Brain pericyte (primary cell): Measurements from ENCODE around the gene INTS15.
A peak's percentile ranks its signal among the peaks of the same experiment; 100 is the strongest.
"Not testable (repeated sequence)": the region's sequence is repeated elsewhere in the genome, so short reads cannot be mapped to it uniquely, and the experiment has no call there.

Source experiments
- DNase-seq: peaks from one replicate; pipeline ENCODE4 v3.0.0-alpha.2; 2012; ENCODE audit warnings: low read depth, low spot score

The INTS15 gene

DNA sequence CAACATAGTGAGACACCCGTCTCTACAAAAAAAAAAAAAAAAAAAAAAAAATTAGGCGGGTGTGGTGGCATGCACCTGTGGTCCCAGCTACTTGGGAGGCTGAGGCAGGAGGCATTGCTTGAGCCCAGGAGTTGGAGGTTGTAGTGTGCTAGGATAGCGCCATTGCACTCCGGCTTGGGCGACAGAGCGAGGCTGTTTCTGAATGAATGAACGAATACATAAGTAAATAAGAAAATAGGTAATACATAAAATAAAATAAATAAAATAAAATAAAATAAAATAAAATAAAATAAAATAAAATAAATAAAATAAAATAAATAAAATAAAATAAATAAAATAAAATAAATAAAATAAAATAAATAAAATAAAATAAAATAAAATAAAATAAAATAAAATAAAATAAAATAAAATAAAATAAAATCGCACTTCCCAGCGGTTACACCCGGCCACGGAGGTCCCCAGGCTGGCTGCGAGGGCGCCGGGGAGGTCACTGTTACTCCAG is 12.9 kb upstream of the INTS15 start:
- DNase-seq: not testable (repeated sequence)

GRCh38 chr7:6577369-6578113 is 12.3 kb upstream of the INTS15 start, which contains the start of gene ZDHHC4:
ZDHHC4 (plus strand) TSS chr7:6577454; CDS start chr7:6580562, 3,108 bp downstream.
- DNase-seq: peak; percentile 47

DNA sequence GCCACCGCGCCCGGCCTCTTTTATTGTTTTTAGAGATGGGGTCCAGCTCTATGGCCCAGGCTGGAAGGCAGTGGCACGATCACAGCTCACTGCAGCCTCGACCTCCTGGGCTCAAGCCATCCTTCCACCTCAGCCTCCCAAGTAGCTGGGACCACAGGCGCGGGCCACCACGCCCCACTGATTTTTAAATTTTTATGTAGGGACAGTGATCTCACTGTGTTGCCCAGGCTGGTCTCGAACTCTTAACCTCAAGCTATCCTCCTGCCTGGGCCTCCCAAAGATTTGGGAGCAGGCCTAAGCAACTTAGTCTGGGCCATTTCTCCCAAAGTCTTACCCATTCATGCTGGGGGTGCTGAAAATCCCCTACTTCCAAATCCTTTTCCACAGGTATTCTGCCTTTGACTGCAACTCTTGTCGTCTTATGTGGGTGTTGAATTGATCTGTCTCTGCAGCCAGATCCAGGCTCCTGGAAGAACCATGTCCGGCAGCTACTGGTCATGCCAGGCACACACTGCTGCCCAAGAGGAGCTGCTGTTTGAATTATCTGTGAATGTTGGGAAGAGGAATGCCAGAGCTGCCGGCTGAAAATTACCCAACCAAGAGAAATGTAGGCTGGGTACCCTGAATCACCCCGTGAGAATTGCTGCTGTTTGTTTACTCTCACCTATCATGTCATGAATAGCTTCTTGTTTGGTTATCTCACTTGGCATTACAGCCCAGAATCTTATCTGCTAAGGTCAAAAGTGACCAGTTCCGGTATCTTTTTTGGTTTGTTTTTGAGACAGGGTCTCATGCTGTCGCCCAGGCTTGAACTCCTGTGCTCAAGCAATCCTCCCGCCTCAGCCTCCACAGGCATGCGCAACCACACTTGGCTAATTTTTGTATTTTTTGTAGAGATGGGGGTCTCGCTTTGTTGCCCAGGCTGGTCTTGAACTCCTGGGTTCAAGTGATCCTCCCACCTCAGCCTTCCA is 11.4 kb upstream of the INTS15 start:
- no peak for DNase-seq

DNA sequence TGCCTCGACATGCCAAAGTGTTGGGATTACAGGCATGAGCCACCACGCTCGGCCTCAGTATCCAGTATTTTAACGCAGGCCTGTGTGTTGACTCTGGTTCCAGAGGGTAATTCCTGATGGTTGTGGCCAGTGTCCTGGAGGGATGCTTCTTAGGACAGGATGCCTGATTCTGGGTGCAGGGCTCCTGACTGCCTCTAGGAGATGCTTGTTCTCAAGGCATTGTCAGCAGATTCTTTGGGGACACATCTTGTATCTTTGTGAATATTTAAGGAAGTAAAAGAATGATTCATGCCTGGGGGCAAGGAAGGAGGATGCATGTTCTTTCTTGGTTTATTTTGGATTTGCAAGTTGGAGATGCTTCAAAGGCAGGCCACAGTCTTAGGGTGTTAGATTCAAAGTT is 10.4 kb upstream of the INTS15 start:
- DNase-seq: no peak

- DNase-seq: not testable (repeated sequence)
These were observed 3.9 kb upstream of the INTS15 start for GRCh38 chr7:6585746-6586432.

DNA sequence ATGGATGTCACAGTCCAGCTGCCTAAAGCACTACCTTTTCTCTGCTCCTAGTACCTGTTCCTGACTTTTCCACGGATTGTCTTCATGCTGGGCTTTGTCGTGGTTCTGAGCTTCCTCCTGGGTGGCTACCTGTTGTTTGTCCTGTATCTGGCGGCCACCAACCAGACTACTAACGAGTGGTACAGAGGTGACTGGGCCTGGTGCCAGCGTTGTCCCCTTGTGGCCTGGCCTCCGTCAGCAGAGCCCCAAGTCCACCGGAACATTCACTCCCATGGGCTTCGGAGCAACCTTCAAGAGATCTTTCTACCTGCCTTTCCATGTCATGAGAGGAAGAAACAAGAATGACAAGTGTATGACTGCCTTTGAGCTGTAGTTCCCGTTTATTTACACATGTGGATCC is 1.3 kb upstream of the INTS15 start:
- no peak for DNase-seq

DNA sequence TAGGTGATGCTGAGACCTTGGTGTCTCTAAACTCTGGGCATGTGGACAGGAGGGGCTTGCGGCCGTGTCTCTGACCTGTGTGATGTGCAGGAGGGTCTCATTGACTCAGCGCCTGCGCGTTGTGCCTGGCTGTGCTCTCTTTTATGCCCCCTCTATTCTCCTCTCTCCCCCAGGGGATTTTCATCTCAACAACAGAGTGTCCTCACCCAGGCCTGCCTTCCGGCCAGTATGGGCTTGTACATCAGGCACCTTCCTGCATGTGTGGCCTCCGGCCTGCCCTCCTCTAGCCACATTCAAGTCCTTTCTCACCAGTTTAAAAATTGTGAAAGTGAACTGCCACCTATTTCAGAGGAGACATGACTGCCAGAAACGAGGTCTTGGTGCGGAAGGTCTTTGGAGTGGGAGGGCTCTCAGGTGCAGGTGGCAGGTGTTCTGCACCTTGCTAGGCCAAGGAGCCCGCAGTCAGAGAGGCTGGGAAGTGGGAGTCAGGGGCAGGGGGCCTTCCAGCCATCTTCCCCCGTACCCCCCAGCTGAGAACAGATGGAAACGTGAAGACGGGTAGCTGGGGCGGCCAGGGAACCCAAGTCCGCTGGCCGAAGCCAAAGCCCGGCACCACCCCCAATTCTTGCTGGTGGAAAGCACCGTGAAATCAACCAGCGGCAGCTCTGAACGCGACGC is 531 bp upstream of the INTS15 start:
- no peak for DNase-seq

GRCh38 chr7:6590645-6591110 is 857 bp downstream of the INTS15 start:
- no peak for DNase-seq

DNA sequence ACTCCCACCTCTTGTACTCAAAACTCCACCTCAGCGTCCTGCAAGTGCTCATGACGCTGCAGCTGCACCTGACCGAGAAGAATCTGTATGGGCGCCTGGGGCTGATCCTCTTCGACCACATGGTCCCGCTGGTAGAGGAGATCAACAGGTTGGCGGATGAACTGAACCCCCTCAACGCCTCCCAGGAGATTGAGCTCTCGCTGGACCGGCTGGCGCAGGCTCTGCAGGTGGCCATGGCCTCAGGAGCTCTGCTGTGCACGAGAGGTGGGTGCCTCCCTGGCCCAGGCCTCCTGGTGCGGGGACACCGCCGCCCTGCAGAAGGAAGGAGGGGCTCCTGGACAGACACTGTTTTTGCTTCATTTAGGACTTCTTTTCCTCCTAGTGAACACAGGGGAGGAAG is 10.3 kb downstream of the INTS15 start:
- DNase-seq: no peak

DNA sequence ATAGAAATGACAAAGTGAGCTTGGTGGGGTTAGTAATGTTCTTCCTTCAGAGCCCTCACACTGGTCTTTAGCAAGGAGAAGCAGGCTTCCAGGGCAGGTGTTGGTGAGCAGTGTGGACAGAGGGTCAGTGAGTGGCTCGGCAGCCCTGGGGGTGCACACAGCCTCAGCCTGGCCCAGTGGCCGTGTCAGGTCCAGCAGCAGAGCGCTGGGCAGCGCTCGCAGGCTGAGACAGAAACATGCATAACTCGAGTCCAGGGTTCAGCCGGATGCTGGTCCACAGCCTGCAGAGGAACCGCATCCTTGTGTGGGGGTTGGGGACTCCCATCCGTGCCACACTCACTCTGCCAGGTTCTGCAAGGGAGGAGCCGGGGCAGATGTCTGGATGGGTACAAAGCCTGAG is 14.6 kb downstream of the INTS15 start:
- DNase-seq: no peak

DNA sequence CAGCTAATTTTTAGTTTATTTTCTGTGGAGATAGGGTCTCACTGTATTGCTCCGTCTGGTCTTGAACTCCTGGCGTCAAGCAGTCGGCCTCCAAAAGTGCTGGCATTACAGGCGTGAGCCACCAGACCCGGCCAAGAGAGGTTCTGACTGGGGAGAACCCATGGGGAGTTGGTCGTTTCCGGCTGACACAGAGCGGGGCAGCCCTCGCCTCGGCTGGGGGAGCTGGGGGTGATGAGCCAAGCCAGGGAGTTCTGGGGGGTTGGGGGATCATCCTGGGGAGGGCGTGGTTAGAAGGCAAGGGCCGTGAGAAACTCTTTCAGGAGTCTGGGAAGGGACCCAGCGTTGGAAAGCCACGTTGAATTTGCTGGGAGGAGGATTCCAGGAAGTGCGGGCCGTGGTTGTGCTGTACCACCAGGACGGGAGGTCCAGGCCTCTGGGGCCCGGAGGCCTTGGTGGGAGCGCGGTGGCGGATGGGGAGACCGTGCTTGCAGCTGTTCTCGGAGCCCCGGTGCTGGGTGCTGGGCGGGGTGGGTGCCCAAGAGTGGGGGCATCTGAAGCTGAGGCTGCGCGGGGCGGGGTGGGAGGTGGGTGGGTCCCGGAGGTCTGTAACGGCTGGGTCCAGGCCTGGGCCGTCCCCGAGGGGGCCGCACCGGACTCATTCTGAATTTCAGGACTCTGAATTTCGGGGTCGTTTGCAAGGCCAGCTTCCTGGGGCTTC is 17.2 kb downstream of the INTS15 start:
- DNase-seq: no peak

DNA sequence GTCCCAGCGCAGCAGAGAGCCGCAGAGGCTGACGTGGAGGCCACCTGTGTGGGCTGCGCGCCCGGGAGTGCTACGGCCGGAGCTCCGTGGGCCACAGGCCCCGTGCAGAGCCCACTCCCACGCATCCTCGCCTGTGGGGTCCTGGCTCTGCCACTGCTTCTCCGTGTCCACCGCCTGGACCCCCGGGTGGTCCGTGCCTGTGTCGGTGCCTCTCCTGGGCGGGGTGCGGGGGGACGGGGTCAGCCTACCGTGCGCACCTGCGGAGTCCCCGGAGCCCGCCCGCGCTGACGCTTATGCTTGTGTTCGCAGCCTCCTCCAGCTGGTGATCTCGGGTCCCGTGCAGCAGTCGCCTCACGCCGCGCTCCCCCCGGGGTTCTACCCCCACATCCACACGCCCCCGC is 17.8 kb downstream of the INTS15 start:
- no peak for DNase-seq

DNA sequence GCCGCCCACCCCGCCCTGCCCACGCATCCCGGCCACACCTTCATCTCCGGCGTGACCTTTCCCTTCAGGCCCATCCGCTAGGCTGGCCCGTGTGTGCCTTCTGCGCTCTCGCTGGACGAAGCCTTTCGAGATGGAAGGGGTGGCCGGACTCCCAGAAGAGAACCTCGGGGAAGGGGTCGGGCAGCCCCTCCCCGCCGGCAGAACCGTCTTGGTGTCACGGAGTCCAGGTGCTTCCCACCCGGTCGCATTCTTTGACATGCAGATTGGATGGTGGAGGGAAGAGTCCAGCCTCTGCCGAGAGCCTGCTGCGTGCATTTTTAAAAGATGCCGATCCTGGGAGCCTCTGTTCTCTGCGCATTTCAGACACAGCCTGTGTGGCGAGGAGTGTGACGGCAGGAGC is 18.3 kb downstream of the INTS15 start:
- no peak for DNase-seq

- no peak for DNase-seq
These were observed 19.0 kb downstream of the INTS15 start for GRCh38 chr7:6608794-6609193.

DNA sequence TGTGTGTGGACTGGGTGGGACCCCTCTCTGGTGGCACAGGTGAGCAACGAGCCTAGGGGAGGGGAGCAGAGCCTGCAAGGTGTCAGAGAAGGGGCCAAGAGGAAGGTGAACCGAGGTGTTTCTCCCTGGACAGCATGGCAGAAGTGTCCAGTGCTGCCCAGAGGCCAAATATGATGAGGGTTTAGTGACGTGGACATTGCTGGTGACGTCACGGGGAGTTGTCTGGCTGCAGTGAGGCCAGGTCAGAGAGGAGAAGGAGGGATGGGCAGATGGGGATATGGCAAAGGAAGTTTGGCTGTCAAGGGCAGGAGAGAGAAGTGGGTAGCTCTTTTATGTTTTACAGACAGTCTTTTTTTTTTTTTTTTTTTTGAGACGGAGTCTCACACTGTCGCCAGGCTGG is 23.0 kb downstream of the INTS15 start:
- no peak for DNase-seq

DNA sequence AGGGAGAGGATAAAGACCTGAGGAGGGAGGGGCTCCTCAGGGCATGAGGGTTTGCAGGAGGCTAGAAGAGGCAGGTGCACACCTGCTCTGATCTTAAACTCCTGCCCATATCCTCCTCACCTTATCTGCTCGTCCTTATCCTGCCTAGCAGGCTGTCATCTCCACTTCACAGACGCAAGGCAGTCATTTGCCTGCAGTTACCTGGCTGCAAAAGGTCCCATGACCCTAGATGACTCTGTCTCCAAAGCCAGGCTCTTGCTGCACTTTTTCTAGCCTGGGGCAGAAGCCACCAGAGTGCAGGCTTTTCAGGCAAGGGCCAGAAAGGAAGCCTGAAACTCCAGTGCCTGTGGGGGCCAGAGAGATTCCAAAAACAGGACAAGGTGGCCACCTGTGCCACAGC is 23.9 kb downstream of the INTS15 start:
- no peak for DNase-seq

DNA sequence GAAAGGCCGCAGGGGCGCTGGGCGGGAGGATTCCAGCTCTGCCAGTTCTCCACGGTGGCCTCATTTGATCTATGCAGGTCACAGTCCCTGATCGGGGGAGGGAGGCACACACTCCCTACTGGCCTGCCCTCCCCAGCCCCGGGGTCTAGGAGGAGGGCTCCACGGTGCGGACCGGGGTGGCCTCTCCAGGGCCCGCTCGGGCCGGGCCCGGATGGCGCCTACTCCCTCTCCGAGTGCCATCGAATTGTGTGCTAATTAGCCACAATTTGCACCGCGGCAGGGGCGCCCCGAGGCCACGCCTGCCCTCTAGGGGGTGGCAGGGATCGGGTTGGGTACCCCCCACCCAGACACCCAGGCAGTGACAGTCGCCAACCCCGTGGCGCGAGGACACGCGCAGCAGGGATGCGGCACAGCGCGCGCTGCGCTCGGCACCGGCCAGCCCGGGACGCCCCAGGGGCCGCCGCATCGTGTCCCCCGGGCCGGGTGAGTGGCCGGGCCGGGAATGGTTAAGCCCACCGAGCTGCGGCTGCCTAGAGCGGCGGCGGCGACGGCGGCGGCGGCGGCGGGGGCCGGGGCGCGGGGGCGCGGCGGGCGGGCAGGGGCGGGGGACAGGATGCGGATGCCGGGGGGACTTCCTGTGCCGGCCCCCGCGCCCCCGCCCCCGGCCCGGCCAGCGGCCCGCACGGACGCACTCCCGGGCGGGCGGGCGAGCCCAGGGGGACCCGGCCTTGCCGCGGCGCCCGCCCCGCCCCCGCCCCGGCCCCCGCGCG is 25.3 kb downstream of the INTS15 start, which contains the start of gene ZNF853:
Gene ZNF853 (plus strand): TSS at position 658 of the 770 bp plus-strand sequence. CDS start 565 bp downstream, outside the sequence.
- no peak for DNase-seq

DNA sequence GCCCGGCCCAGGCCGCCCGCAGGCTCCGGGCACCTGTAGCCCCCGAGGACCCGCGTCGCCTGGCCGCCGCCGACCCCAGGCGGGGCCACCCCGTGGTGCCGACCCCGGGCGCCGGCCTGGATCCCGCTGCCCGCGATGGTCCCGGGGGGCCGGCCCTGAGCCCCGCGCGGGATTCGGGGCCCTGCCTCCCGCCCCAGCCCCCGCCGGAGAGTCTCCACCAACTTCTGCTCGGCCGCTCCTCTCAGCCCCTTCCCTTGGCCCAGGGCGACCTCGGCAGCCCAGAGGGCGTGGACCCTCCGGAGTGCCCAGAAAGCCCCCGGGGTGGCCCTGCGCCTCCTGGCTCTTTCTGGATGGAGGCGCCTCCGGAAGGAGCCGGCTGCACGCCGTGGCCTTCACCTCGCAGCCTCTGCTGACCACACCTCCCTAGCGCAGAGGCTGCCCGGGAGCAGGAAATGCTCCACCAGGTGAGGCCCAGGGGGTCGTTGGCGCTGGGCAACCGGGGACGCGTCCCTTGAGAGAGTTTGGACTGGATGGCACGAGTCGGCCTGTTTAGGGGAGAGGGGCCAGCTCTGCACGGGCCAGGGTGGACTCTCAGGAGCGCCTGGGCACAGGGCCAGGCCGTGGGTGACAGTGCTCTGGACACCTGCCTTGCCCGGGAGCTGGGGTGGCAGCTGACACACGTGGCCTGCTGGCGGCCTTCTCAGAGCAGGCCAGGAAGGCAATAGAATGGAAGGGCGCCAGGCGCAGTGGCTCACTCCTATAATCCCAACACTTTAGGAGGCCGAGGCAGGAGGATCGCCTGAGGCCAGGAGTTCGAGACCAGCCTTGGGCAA is 26.1 kb downstream of the INTS15 start:
- no peak for DNase-seq
